Left colon (tissue), 2 donors: ENCODE measurements around the gene SLC12A2. TPM values are rescaled to one million over a fixed set of nuclear protein-coding genes. Genes with fewer than 3 reads are reported as not detected.

Experiments
- ATAC-seq: fragments of 200-7000 bp; cut with Tn5 transposase; one replicate; pipeline ENCODE4 v1.9.1; 2020; ENCODE audit warnings: mild to moderate bottlenecking, moderate library complexity
- DNase-seq, 2 donors: peaks; one replicate each; pipeline ENCODE4 v3.0.0-alpha.2; 2020
- intact Hi-C, 2 donors: fragments of 100-400 bp; cut with DNase I in 1 of 2; cut with micrococcal nuclease in 1 of 2; formaldehyde crosslinking; loops; one replicate each; pipeline versions ENCODE4 v1.11.2 to v1.14.0; 2022; cut with DNase I, micrococcal nuclease
- long read RNA-seq: library from polyadenylated mRNA; unstranded; transcript quantifications from one replicate; pipeline ENCODE4 v2.0.0, GENCODE V29; 2021
- total RNA-seq, 2 donors: library from RNA; stranded (reverse); fragmentation: NEBNext Ultra II Directional; extraction: Animal tissue kit (Norgen Biotek cat#: 25700); gene quantifications; one replicate each; pipeline ENCODE4 v1.2.1, GENCODE V29; 2021
- donor health status: DM: no; HTN: no; CAD: no.
- donor health status: DM: yes; HTN: yes; CAD: no.

Gene SLC12A2
- 100 to 1,000 TPM; 131 to 160 TPM for total RNA-seq
- long read RNA-seq, full-length matches to known transcripts: 8 of 27 reads
- long read RNA-seq, partial matches to known transcripts: 9 of 27 reads
- long read RNA-seq, other reads (novel, unspliced or antisense): 10 of 27 reads

GRCh38 chr5:128083033-128083810 lies at the start of gene SLC12A2:
SLC12A2 (plus strand) TSS chr5:128083766; CDS start chr5:128083955, 189 bp downstream.
- intact Hi-C loops: no loop called here
- DNase-seq (peak; percentile 93), ATAC-seq (peak; percentile 80)

- DNase-seq (no peak), ATAC-seq (no peak)
- intact Hi-C loops: no loop called here
Observed at GRCh38 chr5:128035689-128036088, 47.9 kb upstream of the SLC12A2 start.

- DNase-seq (no peak), ATAC-seq (no peak)
- intact Hi-C loops: no loop called here
Observed at GRCh38 chr5:128036950-128037349, 46.6 kb upstream of the SLC12A2 start.

GRCh38 chr5:128038643-128039042 lies 44.9 kb upstream of the SLC12A2 start:
- ATAC-seq (no peak), DNase-seq (no peak)
- intact Hi-C loops: no loop called here

- DNase-seq: no peak
- ATAC-seq: peak; percentile 38
- intact Hi-C loops: no loop called here
Observed at GRCh38 chr5:128040927-128041326, 42.6 kb upstream of the SLC12A2 start.

- no peak for DNase-seq
- ATAC-seq: peak; percentile 38
- intact Hi-C loops: no loop called here
Observed at GRCh38 chr5:128052780-128053179, 30.8 kb upstream of the SLC12A2 start.

GRCh38 chr5:128053291-128053954 lies 30.1 kb upstream of the SLC12A2 start:
- ATAC-seq: no peak
- no peak for DNase-seq

DNA sequence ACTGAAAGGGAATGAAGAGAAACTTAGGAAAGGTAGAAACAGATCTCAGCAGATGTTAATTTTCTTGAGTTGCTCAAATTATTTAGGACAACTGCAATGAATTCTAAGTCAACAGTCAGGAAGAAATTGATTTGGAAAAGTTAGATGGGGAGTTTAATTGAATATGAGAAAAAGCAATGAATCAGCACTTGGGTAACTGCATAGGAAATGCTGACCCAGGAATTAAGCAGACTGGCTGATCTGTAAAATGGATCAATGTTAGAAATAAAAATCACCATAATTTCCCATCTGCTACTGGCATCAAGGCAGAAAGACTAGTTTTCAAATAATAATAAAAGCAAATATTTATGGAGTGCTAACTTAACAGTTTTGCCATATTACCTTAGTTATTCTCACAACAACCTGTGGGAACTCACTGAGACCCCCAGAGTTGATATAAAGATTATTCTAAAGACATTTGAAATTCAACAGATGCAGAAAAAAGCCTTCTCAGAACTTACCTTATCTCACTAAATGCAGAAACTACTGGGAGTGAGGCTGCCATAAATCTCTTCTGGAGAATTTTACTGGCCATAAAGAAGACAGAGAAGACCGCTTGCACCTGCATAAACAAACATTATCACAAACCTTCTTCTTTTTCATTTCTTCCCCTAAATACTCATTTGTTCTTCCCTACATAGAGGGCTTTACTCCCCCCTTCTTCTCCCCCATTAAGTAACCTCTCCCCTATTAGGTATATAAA lies 22.8 kb upstream of the SLC12A2 start:
- intact Hi-C loops: no loop called here
- DNase-seq: no peak
- peak; percentile 73 for ATAC-seq

More at GRCh38 chr5:128053291-128053954, 30.1 kb upstream of the SLC12A2 start:
- intact Hi-C loops: no loop called here

GRCh38 chr5:128062172-128062746 lies 21.3 kb upstream of the SLC12A2 start:
- DNase-seq (no peak), ATAC-seq (peak; percentile 87)
- intact Hi-C loops: no loop called here

- DNase-seq: no peak
- intact Hi-C loops: no loop called here
- ATAC-seq: no peak
Observed at GRCh38 chr5:128074171-128074570, 9.4 kb upstream of the SLC12A2 start.

GRCh38 chr5:128074953-128075352 lies 8.6 kb upstream of the SLC12A2 start:
- DNase-seq: no peak
- ATAC-seq: no peak
- intact Hi-C loops: no loop called here

- no peak for DNase-seq
- intact Hi-C loops: no loop called here
- no peak for ATAC-seq
Observed at GRCh38 chr5:128077526-128077925, 6.0 kb upstream of the SLC12A2 start.

GRCh38 chr5:128081111-128081851 lies 2.3 kb upstream of the SLC12A2 start:
- intact Hi-C loops: no loop called here
- ATAC-seq (no peak), DNase-seq (no peak)

DNA sequence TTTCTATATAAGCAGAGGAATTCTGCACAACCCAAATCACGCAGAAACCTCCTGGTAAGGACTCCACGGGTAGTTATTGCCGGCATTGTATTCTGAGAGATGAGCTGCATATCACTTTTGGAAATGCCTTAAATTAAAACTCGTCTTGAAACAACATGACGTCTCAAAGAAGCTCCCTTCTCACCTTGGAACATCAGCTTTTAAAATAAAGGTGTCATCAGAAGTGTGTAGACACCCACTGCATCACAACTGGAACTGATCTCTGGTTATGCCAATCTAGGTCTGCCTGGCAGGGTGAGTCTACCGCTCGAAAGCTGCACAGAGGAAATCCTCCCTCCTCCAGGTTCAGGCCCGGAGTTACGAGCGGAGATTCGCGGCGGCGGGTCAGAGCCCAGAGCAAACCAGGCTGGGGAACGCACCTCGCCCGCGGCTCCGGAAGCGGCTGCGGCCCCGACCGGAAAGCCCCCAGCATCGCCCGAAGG lies 974 bp upstream of the SLC12A2 start:
- intact Hi-C loops: no loop called here
- ATAC-seq (peak; percentile 28), DNase-seq (no peak)

DNA sequence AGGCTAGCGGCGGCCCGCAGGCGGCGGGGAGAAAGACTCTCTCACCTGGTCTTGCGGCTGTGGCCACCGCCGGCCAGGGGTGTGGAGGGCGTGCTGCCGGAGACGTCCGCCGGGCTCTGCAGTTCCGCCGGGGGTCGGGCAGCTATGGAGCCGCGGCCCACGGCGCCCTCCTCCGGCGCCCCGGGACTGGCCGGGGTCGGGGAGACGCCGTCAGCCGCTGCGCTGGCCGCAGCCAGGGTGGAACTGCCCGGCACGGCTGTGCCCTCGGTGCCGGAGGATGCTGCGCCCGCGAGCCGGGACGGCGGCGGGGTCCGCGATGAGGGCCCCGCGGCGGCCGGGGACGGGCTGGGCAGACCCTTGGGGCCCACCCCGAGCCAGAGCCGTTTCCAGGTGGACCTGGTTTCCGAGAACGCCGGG lies 253 bp downstream of the SLC12A2 start:
- DNase-seq (no peak), ATAC-seq (peak; percentile 24)
- intact Hi-C loops: no loop called here

GRCh38 chr5:128084228-128085167 lies 932 bp downstream of the SLC12A2 start:
- peak; percentile 33 to 67 for DNase-seq
- intact Hi-C loops: no loop called here
- no peak for ATAC-seq

DNA sequence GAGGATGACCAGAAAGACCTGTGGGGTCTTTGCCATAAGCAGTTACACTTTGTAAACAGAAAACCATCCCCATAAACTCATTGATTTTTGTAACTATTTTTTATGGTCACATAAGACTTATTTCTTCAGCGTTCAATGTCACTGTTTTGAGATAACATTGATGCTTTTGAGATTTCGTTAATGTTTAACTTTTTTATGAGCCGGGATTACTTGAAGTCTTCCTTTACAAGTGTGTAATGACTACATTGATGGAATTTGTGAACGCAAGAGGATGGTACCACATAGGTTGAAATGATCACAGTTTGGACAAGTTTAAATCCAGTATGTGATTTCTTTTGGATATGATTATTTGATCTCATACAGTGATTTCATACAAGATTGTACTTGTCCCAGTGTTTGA lies 1.8 kb downstream of the SLC12A2 start:
- intact Hi-C loops: no loop called here
- peak; percentile 15 for ATAC-seq
- no peak for DNase-seq
